A673 (cell line): ENCODE results near the gene EPHA8. TPM values are rescaled to one million over a fixed set of nuclear protein-coding genes. Genes with fewer than 3 reads are reported as not detected.

Source experiments
- BruUV-seq: library from RNA; stranded (reverse); fragments of 400-500 nt; replicated peaks from 2 replicates; lab custom pipeline; 2021; lab: Mats Ljungman, UMichigan
- CTCF ChIA-PET: fragments of 300-600 bp; sonication (Branson Sonifier 250); formaldehyde crosslinking; loops from one replicate; lab custom pipeline; 2022; ENCODE audit warnings: antibody characterized with exemption; lab: Charles Lee
- POLR2A ChIA-PET: fragments of 300-600 bp; sonication (Branson Sonifier 250); formaldehyde crosslinking; loops from one replicate; lab custom pipeline; 2022; ENCODE audit warnings: antibody characterized with exemption; ENCODE audit not compliant: low non-redundant PET; lab: Charles Lee
- DNase-seq: peaks from one replicate; pipeline ENCODE4 v3.0.0-alpha.2; 2015; ENCODE audit warnings: low spot score
- H3K27ac ChIP-seq: fragments of 200-600 bp; sonication (generic); 2 replicates; pipeline ENCODE4 v1.5.1; 2016; ENCODE audit warnings: mixed run types, low read depth, mild to moderate bottlenecking, mixed read lengths, antibody characterized with exemption, low read length; ENCODE audit not compliant: poor library complexity, severe bottlenecking
- H3K27me3 ChIP-seq: fragments of 200-600 bp; sonication (generic); replicated peaks from 2 replicates; pipeline ENCODE4 v1.6.1; 2017; ENCODE audit warnings: mixed run types, low read depth, mild to moderate bottlenecking, mixed read lengths, antibody characterized with exemption, low read length; ENCODE audit not compliant: insufficient read depth, poor library complexity
- H3K36me3 ChIP-seq: fragments of 200-600 bp; sonication (generic); 2 replicates; pipeline ENCODE4 v1.6.1; 2016; ENCODE audit warnings: mixed run types, mild to moderate bottlenecking, mixed read lengths, antibody characterized with exemption, low read length; ENCODE audit not compliant: insufficient read depth, poor library complexity, severe bottlenecking
- H3K4me1 ChIP-seq: fragments of 200-600 bp; sonication (generic); 2 replicates; pipeline ENCODE4 v1.6.1; 2017; ENCODE audit warnings: mixed run types, mild to moderate bottlenecking, mixed read lengths, antibody characterized with exemption, low read length; ENCODE audit not compliant: insufficient read depth, poor library complexity, severe bottlenecking
- H3K4me3 ChIP-seq: fragments of 200-600 bp; sonication (generic); 2 replicates; pipeline ENCODE4 v1.5.1; 2016; ENCODE audit warnings: low read depth, mixed run types, mild to moderate bottlenecking, mixed read lengths, low read length; ENCODE audit not compliant: poor library complexity, severe bottlenecking
- H3K9me3 ChIP-seq: fragments of 200-600 bp; sonication (generic); 2 replicates; pipeline ENCODE4 v1.6.1; 2016; ENCODE audit warnings: mixed run types, low read depth, mild to moderate bottlenecking, mixed read lengths, antibody characterized with exemption, low read length; ENCODE audit not compliant: poor library complexity, severe bottlenecking
- CTCF ChIP-seq: fragments of 300-800, 200-600 bp; sonication (generic); conservative IDR thresholded peaks from 2 replicates; pipeline ENCODE4 v1.5.1; 2017; ENCODE audit warnings: low read depth, mild to moderate bottlenecking, antibody characterized with exemption, low read length, moderate library complexity, mixed read lengths
- EZH2 ChIP-seq: fragments of 200-600 bp; sonication (generic); IDR thresholded peaks from 2 replicates; pipeline ENCODE4 v1.6.1; 2017; ENCODE audit warnings: borderline replicate concordance, low read depth, mild to moderate bottlenecking, mixed read lengths, antibody characterized with exemption, low read length; ENCODE audit not compliant: poor library complexity, severe bottlenecking
- intact Hi-C: fragments of 100-400 bp; cut with micrococcal nuclease; formaldehyde crosslinking; loops from one replicate; pipeline ENCODE4 v1.10.0; 2022; ENCODE audit not compliant: unreplicated experiment
- total RNA-seq: library from RNA; stranded (reverse); gene quantifications from 2 replicates; pipeline ENCODE4 v1.2.3, GENCODE V29; 2021

Gene EPHA8
- total RNA-seq, 1 experiment from 2014 or later: not detected

GRCh38 chr1:22600817-22601605 is 37.7 kb downstream of the EPHA8 start:
- TF ChIP-seq CTCF: no peak
- no peak for DNase-seq
- intact Hi-C loops: no loop called here
- H3K27me3 ChIP-seq: peaks cover 69% of the 10 kb centered on the region
- ChIA-PET CTCF (no interaction called here), POLR2A (no interaction called here)
- no peak overlapping the region for H3K27ac ChIP-seq
- no peak overlapping the region for H3K4me3 ChIP-seq
- H3K36me3 ChIP-seq: no peaks in the 10 kb centered on the region
- H3K9me3 ChIP-seq: no peaks in the 10 kb centered on the region
- no TSS peak for BruUV-seq
- no peaks in the 10 kb centered on the region for H3K4me1 ChIP-seq

GRCh38 chr1:22601610-22602009 is 38.3 kb downstream of the EPHA8 start:
- Histone ChIP-seq H3K27me3 (peaks cover 72% of the 10 kb centered on the region), H3K4me1 (no peaks in the 10 kb centered on the region), H3K27ac (no peak overlapping the region), H3K9me3 (no peaks in the 10 kb centered on the region), H3K4me3 (no peak overlapping the region), H3K36me3 (no peaks in the 10 kb centered on the region)
- ChIA-PET CTCF (no interaction called here), POLR2A (interaction anchor here (0.6 kb wide), 1 partner anchor 124 kb away, joined by 3 read pairs; no protein-coding TSS in a partner anchor)
- intact Hi-C loops: no loop called here
- DNase-seq: no peak
- no TSS peak for BruUV-seq
- TF ChIP-seq CTCF (no peak), EZH2 (no peak)

GRCh38 chr1:22602060-22602740 is 38.9 kb downstream of the EPHA8 start:
- Histone ChIP-seq H3K4me3 (no peak overlapping the region), H3K27me3 (peaks cover 78% of the 10 kb centered on the region), H3K36me3 (no peaks in the 10 kb centered on the region), H3K27ac (no peak overlapping the region), H3K4me1 (no peaks in the 10 kb centered on the region), H3K9me3 (no peaks in the 10 kb centered on the region)
- intact Hi-C loops: no loop called here
- BruUV-seq: no TSS peak
- ChIA-PET CTCF (no interaction called here), POLR2A (interaction anchor here (0.6 kb wide), 1 partner anchor 125 kb away, joined by 3 read pairs; no protein-coding TSS in a partner anchor)
- TF ChIP-seq EZH2: no peak
- no peak for TF ChIP-seq CTCF
- DNase-seq: no peak
